NCI-H345 (cell line): Measurements from ENCODE around the gene SMIM38.
"Not testable (repeated sequence)": the region's sequence is repeated elsewhere in the genome, so short reads cannot be mapped to it uniquely, and the experiment has no call there.

Experiments
- DNase-seq: peaks from one replicate; lab custom pipeline; 2025; lab: John Stamatoyannopoulos, UW

The SMIM38 gene

GRCh38 chr11:69140161-69140560 lies 15.6 kb upstream of the SMIM38 start:
- not testable (repeated sequence) for DNase-seq

- no peak for DNase-seq
These were observed 15.1 kb upstream of the SMIM38 start for GRCh38 chr11:69140635-69141034.

GRCh38 chr11:69141742-69142141 lies 14.0 kb upstream of the SMIM38 start:
- DNase-seq = no peak

- no peak for DNase-seq
These were observed 12.8 kb upstream of the SMIM38 start for GRCh38 chr11:69142895-69143294.

- no peak for DNase-seq
These were observed 11.3 kb upstream of the SMIM38 start for GRCh38 chr11:69144316-69145049.

GRCh38 chr11:69145050-69145380 lies 10.7 kb upstream of the SMIM38 start:
- DNase-seq = no peak

GRCh38 chr11:69148377-69148762 lies 7.4 kb upstream of the SMIM38 start:
- DNase-seq = no peak

GRCh38 chr11:69148806-69149205 lies 6.9 kb upstream of the SMIM38 start:
- no peak for DNase-seq

GRCh38 chr11:69149338-69150045 lies 6.2 kb upstream of the SMIM38 start:
- DNase-seq = not testable (repeated sequence)

- no peak for DNase-seq
These were observed 5.6 kb upstream of the SMIM38 start for GRCh38 chr11:69150175-69150574.

- DNase-seq = no peak
These were observed 3.9 kb upstream of the SMIM38 start for GRCh38 chr11:69151836-69152235.

- DNase-seq = no peak
These were observed 2.9 kb upstream of the SMIM38 start for GRCh38 chr11:69152733-69153421.

GRCh38 chr11:69153661-69154060 lies 2.1 kb upstream of the SMIM38 start:
- DNase-seq = no peak

GRCh38 chr11:69154211-69154913 lies 1.4 kb upstream of the SMIM38 start:
- no peak for DNase-seq

- no peak for DNase-seq
These were observed 815 bp upstream of the SMIM38 start for GRCh38 chr11:69154938-69155301.

GRCh38 chr11:69156235-69156639 lies 502 bp downstream of the SMIM38 start:
- DNase-seq = no peak

- DNase-seq = no peak
These were observed 979 bp downstream of the SMIM38 start for GRCh38 chr11:69156673-69157155.

- no peak for DNase-seq
These were observed 1.6 kb downstream of the SMIM38 start for GRCh38 chr11:69157156-69157821.

GRCh38 chr11:69157822-69158231 lies 2.1 kb downstream of the SMIM38 start:
- no peak for DNase-seq

- no peak for DNase-seq
These were observed 2.8 kb downstream of the SMIM38 start for GRCh38 chr11:69158301-69159149.
